HG03280 (cell line): Measurements from ENCODE around the gene RHOBTB1.
A peak's percentile ranks its signal among the peaks of the same experiment; 100 is the strongest.

ENCODE experiments used
- ATAC-seq: cut with Tn5 transposase; IDR thresholded peaks from one replicate; pipeline ENCODE4 v1.9.1; 2021; ENCODE audit warnings: mild to moderate bottlenecking, moderate library complexity; ENCODE audit not compliant: unreplicated experiment

Gene RHOBTB1

DNA sequence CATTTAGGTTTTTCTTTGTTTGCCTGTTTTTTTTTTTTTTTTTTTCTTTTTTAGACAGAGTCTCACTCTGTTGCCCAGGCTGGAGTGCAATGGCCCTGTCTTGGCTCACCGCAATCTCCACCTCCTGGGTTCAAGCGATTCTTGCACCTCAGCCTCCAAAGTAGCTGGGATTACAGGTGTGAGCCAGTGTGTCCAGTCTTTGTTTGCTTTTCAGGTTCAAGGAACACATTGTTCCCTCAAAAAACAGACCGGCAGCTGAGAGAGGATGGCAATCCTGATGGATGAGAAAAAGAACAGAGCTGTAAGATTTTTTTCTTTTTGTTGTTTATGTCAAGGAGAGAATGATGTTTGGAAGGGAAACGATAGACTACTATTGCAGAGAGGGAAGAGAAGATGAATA, 23.3 kb upstream of the RHOBTB1 start:
- ATAC-seq = no peak

DNA sequence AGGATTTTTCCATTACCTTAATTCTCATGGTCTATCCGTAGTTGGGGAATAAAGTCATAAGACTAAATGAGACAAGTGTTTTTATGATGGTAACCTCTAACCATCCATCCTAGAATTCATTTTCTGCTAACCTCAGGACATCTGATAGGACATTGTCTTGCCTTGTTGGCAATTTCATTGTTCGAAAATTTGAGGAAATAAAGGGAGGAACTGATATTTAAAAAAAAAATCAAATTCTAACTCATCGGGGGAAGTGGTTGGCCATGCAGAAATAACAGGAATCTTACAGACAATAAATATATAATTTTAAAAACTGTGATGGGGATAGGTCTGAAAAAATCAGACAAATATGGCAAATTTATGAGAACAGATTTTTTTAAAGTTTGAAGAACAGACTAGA, 21.7 kb upstream of the RHOBTB1 start:
- ATAC-seq = no peak

DNA sequence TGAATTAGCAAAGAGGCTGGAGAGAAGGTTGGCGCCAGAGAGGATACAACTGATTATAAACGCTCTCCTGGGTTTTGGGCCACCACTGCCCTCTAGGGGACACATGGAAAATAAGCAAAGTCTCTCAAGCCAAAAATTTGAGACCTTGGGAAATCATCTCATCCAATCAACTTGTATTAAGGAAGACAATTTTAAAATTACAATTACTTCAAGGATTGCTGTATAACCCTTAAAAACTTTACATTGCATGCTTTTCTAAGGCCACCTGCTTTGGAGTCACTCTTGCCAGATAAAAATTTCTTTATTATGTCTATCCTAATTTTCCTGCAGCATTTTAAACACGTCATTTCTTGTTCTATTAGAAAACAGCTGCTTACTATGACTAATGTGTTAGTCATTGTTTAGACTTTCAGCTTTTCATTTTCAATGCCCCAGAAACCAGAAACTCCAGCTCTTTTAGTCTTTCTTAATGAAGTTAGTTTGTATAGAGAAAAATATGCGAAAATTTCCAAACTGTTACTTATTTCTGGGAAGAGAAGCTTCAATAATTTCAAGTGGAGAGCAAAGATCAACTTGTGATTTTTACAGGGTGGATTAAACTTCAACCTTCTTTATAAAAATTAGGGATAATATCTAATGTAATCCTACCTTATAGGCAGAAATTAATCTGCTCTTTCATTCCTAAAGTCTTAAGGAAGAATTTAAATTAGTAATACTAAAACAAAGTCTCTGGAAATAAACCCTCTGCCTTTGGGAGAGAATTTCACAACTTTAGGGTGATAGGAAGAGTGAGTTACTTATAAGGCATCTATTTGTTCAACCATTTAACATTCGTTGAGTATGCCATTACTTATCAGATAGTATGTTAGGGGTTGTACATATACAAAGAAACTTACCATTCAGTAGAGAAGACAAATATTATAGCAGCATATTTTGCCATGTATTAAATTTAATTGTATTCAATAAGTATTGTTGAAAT, 20.6 kb upstream of the RHOBTB1 start:
- ATAC-seq = peak; percentile 70

DNA sequence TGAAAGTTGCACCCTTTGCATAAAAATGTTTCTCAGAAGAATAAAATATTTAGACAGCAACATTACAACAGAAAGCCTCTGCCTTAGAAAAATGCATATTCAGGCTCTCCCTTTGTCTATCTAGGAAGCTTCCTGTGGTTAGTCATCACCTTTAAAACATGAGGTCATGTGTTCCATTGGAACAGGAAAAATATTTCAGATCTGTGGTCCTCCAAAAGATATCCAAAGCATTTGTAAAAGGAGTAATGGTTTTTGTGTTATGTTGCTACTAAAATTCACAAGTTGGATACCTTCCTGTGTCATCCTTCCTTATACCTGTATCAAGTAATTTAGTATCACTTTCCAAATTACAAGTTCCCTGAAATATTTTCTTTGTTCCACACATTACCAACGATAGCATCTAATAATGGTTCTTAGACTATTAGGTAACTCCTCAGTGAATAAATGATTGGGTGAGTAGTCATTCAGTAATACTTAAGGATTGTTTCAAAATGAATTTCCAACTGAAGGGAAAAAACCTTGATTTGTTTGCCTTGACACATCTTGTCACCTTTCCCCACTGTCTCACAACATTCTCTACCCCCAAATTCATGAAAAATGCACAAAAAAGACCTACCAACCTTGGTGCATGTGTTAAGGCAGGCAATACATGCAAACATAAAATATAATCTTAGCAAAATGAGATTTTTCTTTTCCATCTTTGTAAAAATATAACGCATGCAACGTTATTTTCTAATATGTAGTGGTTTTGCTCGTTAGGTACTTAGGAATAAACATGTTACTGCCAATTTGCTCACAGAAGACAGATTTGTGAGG, 19.7 kb upstream of the RHOBTB1 start:
- no peak for ATAC-seq

DNA sequence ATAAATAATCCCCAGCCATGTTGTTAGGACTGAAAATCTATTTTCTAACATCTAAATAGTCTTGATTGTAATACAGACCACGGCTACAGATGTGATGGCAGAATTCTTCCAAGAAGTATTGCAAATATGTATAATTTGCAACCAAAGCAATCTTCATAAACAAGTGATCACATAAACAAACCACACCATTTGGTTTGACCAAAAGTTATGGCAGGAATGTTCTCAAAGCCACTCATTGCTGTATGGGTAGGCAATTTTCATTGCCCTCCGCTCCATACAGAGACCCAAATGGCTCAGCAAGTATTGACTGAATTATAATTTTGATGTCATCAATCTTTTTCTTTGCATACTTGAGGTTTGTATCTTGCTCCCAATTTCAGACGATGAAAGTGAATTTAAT, 19.0 kb upstream of the RHOBTB1 start:
- ATAC-seq = no peak

DNA sequence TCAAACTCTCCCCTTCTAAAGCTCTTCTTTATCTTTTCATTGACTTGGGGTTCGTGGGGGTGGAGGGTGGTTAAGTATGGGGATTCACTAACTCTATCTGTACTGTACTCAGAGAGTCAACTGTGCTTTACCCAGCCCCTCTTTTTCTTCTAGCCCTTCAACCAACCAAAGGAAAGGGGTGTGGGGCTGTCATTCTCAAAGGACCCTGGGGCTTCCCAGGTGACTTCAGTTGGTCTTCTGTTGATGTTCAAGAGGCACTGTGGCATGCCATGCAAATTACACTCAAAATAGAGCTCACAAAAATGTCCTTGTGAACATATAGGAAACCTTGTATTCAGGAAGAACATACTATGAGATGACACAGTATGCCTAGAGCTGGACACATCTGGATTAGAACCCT, 16.9 kb upstream of the RHOBTB1 start:
- ATAC-seq = no peak

DNA sequence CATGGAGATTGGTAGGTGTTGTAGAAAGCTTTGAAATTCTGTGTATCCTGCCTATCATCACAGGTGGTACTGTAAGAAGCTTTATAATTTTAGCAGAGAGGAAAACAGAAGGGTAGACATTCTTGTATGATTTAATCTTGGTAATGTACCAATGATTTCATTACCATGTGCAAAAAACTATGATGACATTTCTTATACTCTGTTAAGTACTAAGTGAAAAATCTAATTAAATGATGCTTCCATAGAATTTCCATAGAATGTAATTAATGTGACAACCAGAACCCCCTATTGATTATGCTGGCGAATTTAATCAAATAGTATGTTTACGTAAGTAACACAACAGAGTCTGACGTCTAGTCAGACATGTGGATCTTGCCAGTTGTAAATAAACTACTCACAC, 16.0 kb upstream of the RHOBTB1 start:
- ATAC-seq = no peak

DNA sequence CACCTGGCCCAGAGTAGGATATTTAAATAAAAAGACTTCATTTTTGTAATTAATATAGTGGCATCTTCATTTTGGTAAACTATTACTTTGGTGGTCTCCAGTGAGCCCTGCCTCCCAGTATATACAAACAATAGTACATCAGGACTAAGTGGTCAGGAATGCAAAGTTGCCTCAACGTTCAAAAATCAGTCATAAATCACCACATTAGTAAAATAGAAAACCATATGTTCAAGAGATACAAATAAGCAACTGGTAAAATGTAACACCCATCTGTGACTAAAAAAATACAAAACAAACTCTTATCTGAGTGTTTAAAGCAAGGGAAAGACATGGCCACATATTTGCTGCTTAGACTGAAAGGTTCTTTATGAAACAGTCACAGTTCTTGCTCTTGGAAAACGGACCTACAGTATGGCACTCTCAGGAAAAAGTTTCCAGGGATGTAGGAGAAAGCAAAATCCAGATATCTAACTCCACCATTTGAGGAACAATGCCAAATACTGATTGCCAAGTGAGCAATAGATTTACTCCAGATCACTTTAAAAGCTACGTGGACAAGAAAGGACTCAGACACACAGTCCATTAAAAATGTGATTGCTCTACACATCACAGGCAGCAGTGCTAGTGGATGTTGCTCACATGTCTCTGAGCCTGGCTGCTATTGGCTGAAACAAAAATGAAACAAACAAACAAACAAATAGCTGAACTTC, 15.1 kb upstream of the RHOBTB1 start:
- ATAC-seq = no peak

DNA sequence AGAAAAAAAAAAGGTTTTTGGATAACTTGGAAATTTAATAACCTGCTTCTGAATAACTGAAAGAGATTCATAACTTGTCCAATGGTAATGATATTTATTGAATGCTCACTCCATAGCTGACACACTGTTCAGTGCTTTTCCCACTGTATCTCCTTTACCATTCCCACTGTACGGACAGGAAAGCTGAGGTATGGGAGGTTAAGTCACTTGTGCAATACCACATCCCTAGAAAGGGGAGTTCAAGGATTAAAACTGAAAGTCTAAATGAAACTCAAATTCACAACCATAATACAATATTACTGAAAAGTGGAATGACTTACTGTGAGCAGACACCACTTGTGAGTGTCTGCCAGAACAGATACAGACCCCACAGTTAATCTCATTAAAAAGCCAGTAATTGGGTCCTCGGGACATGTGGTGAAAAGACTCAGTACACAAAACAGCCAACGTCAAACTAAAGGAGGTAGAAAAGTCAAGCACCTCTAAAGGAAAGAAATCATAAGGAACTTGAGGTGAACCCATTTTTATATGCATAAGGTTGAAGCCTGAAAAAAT, 13.8 kb upstream of the RHOBTB1 start:
- no peak for ATAC-seq

DNA sequence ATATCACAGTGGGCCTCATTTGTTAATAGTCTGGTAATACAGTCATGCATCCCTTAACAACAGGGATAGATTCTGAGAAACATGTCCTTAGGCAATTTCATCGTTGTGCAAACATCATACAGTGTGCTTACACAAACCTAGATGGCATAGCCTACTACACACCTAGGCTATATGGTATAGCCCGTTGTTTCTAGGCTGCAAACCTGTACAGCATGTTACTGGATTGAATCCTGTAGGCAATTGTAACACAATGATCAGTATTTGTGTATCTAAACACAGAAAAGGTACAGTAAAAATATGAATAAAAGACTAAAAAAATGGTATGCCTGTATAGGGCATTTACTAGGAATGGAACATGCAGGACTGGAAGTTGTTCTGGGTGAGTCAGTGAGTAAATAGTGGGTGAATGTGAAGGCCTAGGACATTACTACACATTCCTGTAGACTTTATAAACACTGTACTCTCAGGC, 12.0 kb upstream of the RHOBTB1 start:
- ATAC-seq = no peak

DNA sequence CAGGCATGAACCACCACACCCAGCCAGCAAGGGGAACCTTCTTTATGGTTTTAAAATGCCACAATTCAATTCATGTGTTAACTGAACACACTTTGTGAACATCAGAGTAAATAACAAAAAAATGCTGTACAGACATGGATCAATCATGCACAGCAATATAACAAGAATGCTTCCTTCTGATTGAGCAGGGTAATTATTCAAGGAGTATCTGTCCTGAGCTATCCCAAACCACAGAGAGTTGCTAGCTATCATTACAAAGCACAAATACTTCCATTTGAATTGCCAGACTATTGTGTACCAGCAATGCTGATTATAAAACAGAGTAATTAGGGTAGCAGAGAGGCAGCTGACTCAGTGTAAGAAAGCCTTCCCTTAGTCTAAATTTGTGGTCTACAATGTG, 11.3 kb upstream of the RHOBTB1 start:
- ATAC-seq = no peak

DNA sequence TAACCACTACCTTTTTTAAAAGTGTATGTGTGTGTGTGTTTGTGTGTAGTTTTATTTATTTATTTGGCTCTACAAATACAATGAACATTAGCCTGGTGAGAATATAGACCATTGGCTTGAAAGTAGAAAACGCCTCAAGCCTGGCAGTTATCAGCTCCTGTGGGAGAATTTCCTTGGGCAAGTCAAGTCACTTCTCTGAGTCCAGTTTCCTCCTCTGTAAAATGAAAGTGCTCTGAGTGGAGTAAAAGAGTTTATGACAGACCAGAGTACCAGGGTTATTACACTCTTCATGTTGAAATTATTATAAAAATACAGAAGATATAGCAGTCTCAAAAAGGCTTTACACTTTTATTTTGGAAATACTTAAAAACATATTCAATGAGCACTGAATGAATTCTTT, 10.1 kb upstream of the RHOBTB1 start:
- ATAC-seq = no peak

DNA sequence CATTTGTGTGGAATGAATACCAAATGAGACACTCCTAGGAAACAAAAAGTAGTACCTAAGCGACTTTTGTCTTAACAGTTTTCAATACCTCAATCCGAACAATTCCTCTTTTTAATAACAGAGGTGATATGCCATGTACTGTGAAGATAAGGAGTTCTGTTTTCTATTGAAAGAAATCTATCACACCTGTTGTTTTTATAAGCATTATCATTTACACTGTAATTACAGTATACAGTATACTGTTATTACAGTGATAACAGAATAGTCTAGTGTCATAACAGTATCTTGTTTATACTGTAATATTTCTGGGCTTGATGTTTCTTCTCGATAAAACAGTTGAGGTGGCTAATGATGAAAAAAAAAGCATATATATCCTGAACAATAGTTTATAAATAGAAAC, 9.4 kb upstream of the RHOBTB1 start:
- ATAC-seq = no peak

DNA sequence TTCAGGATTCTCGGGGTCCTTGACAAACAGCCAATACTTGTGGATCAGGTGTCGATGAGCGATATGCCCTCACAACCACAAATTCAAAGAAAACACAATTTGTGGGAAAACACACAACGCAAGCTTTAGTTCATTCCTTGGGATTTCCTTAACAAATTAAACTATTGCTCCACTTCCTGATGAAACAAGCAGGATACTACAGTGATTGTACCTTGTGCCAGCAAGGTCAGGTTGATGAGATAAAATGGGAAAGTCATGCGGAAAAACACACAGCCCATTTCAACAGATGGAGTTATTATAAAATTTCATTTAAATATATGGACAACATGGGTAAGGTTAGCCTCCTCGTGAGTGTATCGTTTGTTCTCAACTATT, 8.8 kb upstream of the RHOBTB1 start:
- ATAC-seq = no peak

DNA sequence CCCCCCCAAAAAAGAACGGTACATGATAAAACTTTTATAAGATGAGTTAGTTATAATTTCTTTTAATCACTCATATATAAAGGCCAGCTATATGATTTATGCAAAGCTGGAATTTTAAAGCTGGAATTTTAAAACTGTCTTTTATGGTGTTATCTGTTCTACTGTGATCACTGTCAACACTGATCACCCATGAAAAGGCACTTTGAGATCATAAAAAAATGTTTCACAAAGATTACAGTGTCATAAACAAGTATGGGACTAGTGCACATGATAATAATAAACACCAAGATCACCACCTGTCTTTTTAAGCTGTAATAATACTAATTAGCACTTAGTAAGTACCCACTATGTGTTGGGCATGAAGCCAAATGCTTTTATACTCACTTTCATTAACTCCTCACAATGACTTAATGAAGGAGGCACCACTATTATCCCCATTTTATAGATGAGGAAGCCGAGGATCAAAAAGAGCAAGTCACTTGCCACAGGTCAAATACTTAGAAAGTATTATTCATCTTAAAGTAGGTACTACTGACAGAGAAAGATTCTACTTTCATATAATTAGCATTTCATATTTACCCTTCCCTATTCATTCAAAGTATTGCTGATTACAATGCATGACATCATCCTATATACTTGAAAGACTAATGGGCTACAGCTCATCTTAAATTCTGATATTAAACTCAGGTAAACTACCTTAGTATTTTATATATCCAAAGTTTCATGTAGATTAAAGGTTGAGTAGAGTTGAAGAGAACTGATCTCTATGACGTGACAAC, 8.3 kb upstream of the RHOBTB1 start:
- no peak for ATAC-seq

DNA sequence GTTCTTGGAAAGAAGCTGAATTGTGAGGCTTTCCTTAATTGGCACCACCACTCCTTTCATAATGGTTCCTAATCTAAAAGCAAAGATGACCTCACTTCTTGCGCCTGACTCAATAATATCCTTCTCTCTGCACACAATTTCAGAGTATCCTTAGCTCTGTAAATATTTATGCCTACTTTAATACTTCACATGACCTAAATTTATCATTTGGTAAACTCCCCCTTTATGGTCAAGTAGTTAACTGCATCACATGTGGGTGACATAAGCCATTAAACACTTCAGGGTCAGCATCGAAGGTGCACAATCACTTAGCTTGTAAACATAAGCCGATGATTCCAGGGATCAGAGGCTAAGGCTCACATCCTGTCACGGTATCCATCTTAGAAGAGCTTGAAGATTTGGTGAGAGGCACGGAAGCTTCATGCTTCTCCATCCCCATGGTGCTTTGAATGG, 7.3 kb upstream of the RHOBTB1 start:
- ATAC-seq = no peak

DNA sequence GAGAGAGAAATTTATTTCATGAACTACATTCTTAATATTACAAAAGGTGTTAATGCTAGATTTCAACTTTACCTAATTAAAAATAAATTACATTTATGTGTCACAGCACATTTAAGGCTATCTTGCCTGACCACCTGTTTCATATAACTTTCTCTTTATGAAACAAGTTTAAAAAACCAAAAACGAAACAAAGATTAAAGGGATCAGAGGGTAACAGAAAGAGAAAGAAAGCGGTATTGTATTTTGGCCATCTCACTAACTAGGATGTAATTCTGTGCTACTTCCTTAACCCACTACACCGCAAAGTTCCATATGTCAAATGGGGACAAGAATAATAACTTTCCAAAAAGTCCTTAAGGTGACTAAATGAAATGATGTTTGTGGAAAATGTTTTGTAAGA, 6.3 kb upstream of the RHOBTB1 start:
- no peak for ATAC-seq

DNA sequence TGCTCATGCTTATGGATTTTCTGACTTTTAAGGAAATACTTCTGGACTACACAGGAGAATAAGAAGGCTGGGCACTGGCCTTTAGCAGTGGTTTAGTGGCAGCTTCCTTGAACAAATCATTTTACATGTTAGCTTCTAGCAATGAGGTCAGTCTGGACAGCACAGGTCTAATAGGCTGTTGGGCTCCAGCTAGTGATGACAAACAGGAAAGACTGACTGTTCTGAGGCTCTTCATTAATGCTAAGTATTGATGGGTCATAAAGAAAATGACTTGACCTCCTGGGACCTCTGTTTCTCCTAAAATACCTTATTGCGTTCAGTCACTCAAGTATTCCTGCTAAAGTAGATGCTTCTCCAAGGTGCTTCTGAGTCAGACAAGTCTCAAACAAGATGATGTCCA, 4.9 kb upstream of the RHOBTB1 start:
- no peak for ATAC-seq

DNA sequence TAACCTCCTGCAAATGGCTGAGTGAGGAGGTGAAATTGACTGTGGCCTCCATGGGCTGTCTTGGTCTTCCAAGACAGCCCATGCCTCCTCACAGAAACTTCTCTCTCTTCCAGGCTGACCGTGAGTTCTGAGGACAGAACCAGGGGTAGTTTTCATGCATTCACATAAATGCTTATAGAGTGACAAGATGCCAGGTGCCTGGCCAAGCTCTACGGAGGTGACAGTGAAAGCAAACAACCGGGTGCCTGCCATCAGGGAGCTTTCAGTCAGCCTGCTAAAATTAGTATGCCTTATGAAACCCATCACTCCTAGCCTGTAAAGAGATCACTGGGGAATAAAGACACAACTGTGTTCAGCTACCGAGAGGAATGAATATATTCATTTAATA, 919 bp upstream of the RHOBTB1 start:
- ATAC-seq = no peak
